ENCODE data around the gene HDGF. TPM values are rescaled to one million over a fixed set of nuclear protein-coding genes. Genes with fewer than 3 reads are reported as not detected.
"Not testable (repeated sequence)": the region's sequence is repeated elsewhere in the genome, so short reads cannot be mapped to it uniquely, and the experiment has no call there.

The HDGF gene
- total RNA-seq, 1 experiment from 2014 or later = 191 TPM

DNA sequence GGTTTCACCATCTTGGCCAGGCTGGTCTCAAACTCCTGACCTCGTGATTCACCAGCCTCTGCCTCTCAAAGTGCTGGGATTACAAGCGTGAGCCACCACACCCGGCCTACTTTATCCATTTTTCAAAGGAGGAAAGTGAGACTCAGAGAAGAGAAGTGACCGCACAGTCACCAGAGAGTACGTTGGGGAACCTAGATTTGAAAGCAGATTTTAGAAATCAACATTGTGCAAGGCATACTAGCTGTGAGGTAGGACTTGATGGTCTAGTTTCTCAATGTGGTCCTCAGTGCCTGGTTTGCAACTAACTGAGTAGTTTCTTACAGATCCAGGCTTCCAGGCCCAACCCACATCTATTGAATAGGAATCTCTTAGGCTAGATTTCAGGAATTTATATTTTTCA, 14.2 kb upstream of the HDGF start:
- no peaks in the 10 kb centered on the region for H3K27me3 ChIP-seq (ENCODE audit: low read length)
- peak overlapping the region; percentile 40; the same call in 1 of the 2 replicates for H3K27ac ChIP-seq (ENCODE audit: low read length)
- H3K9ac ChIP-seq (ENCODE audit: low read length) = peak overlapping the region; percentile 87
- peaks cover 24% of the 10 kb centered on the region for H3K4me1 ChIP-seq (ENCODE audit: low read length)
- H3K9me3 ChIP-seq (ENCODE audit: low read length) = no peaks in the 10 kb centered on the region
- DNase-seq = no peak
- peak overlapping the region; percentile 86 for H3K4me3 ChIP-seq (ENCODE audit: low read length)
- peaks cover 3% of the 10 kb centered on the region; the same call in 1 of the 2 replicates for H3K36me3 ChIP-seq (ENCODE audit: insufficient read depth, low read length)
- H4K20me1 ChIP-seq (ENCODE audit: insufficient read depth, low read depth, low read length) = peaks cover 7% of the 10 kb centered on the region; the same call in 1 of the 2 replicates
- H2AFZ ChIP-seq (ENCODE audit: low read length) = peak overlapping the region; percentile 51
- peak overlapping the region; percentile 92 for H3K4me2 ChIP-seq (ENCODE audit: low read depth, low read length, poor library complexity, severe bottlenecking)
- H3K79me2 ChIP-seq (ENCODE audit: low read length) = peaks cover 47% of the 10 kb centered on the region
- H3K9me2 ChIP-seq (replicated peaks; ENCODE audit: insufficient read depth, low read length) = no peaks in the 10 kb centered on the region

- H3K36me3 ChIP-seq (ENCODE audit: insufficient read depth, low read length); H3K4me3 ChIP-seq (ENCODE audit: low read length); H3K4me2 ChIP-seq (ENCODE audit: low read depth, low read length, poor library complexity, severe bottlenecking); H2AFZ ChIP-seq (ENCODE audit: low read length); H3K9ac ChIP-seq (ENCODE audit: low read length); H3K9me2 ChIP-seq (replicated peaks; ENCODE audit: insufficient read depth, low read length); DNase-seq; H3K27ac ChIP-seq (ENCODE audit: low read length); H3K27me3 ChIP-seq (ENCODE audit: low read length); H3K9me3 ChIP-seq (ENCODE audit: low read length); H4K20me1 ChIP-seq (ENCODE audit: insufficient read depth, low read depth, low read length): not testable (repeated sequence)
- Histone ChIP-seq H3K4me1 (ENCODE audit: low read length) (peaks cover 21% of the 10 kb centered on the region), H3K79me2 (ENCODE audit: low read length) (peaks cover 41% of the 10 kb centered on the region)
These were observed 13.7 kb upstream of the HDGF start for GRCh38 chr1:156765136-156765535.

GRCh38 chr1:156760796-156761104, 9.3 kb upstream of the HDGF start:
- no peak for DNase-seq
- Histone ChIP-seq H3K9me3 (ENCODE audit: low read length) (no peaks in the 10 kb centered on the region), H3K27me3 (ENCODE audit: low read length) (no peaks in the 10 kb centered on the region), H3K9ac (ENCODE audit: low read length) (no peak overlapping the region), H3K9me2 (replicated peaks; ENCODE audit: insufficient read depth, low read length) (no peaks in the 10 kb centered on the region), H3K4me1 (ENCODE audit: low read length) (peaks cover 3% of the 10 kb centered on the region), H3K27ac (ENCODE audit: low read length) (no peak overlapping the region), H3K4me2 (ENCODE audit: low read depth, low read length, poor library complexity, severe bottlenecking) (no peak overlapping the region), H3K4me3 (ENCODE audit: low read length) (no peak overlapping the region), H3K79me2 (ENCODE audit: low read length) (peaks cover 3% of the 10 kb centered on the region), H3K36me3 (ENCODE audit: insufficient read depth, low read length) (no peaks in the 10 kb centered on the region), H4K20me1 (ENCODE audit: insufficient read depth, low read depth, low read length) (no peaks in the 10 kb centered on the region), H2AFZ (ENCODE audit: low read length) (no peak overlapping the region)

- Histone ChIP-seq H3K36me3 (ENCODE audit: insufficient read depth, low read length) (no peaks in the 10 kb centered on the region), H2AFZ (ENCODE audit: low read length) (no peak overlapping the region), H4K20me1 (ENCODE audit: insufficient read depth, low read depth, low read length) (no peaks in the 10 kb centered on the region), H3K9ac (ENCODE audit: low read length) (no peak overlapping the region), H3K4me3 (ENCODE audit: low read length) (no peak overlapping the region), H3K4me2 (ENCODE audit: low read depth, low read length, poor library complexity, severe bottlenecking) (no peak overlapping the region), H3K79me2 (ENCODE audit: low read length) (no peaks in the 10 kb centered on the region), H3K9me3 (ENCODE audit: low read length) (no peaks in the 10 kb centered on the region), H3K4me1 (ENCODE audit: low read length) (peaks cover 4% of the 10 kb centered on the region), H3K9me2 (replicated peaks; ENCODE audit: insufficient read depth, low read length) (no peaks in the 10 kb centered on the region), H3K27ac (ENCODE audit: low read length) (no peak overlapping the region), H3K27me3 (ENCODE audit: low read length) (no peaks in the 10 kb centered on the region)
- DNase-seq = peak; percentile 21
These were observed 8.8 kb upstream of the HDGF start for GRCh38 chr1:156760092-156760795.

GRCh38 chr1:156757572-156758253, 6.2 kb upstream of the HDGF start:
- peaks cover 14% of the 10 kb centered on the region for H3K4me1 ChIP-seq (ENCODE audit: low read length)
- H2AFZ ChIP-seq (ENCODE audit: low read length); H3K36me3 ChIP-seq (ENCODE audit: insufficient read depth, low read length); H3K27me3 ChIP-seq (ENCODE audit: low read length); DNase-seq; H3K4me2 ChIP-seq (ENCODE audit: low read depth, low read length, poor library complexity, severe bottlenecking); H3K9me3 ChIP-seq (ENCODE audit: low read length); H3K27ac ChIP-seq (ENCODE audit: low read length); H4K20me1 ChIP-seq (ENCODE audit: insufficient read depth, low read depth, low read length); H3K79me2 ChIP-seq (ENCODE audit: low read length); H3K4me3 ChIP-seq (ENCODE audit: low read length); H3K9me2 ChIP-seq (replicated peaks; ENCODE audit: insufficient read depth, low read length); H3K9ac ChIP-seq (ENCODE audit: low read length): not testable (repeated sequence)

DNA sequence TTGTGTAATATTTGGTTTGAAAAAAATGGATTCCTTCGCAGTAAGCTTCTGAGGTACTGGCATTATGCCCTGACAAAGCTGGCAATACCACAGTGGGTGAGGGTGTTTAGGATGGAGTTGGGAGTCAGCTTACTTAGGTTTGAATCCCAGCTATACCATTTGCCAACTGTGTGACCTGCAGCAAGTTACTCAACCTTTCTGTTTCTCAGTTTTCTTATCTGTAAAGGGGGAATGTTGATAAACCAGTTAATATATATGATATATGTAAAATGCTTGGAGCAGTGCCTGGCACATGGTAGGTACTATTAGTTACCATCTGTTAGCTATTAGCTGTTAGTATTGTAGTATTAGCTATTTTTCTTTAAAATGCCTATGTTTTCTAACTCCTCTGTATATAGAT, 4.9 kb upstream of the HDGF start:
- Histone ChIP-seq H3K79me2 (ENCODE audit: low read length) (peaks cover 15% of the 10 kb centered on the region), H3K27me3 (ENCODE audit: low read length) (no peaks in the 10 kb centered on the region), H3K36me3 (ENCODE audit: insufficient read depth, low read length) (no peaks in the 10 kb centered on the region), H4K20me1 (ENCODE audit: insufficient read depth, low read depth, low read length) (no peaks in the 10 kb centered on the region), H3K4me1 (ENCODE audit: low read length) (peaks cover 19% of the 10 kb centered on the region), H2AFZ (ENCODE audit: low read length) (no peak overlapping the region), H3K9ac (ENCODE audit: low read length) (no peak overlapping the region), H3K4me3 (ENCODE audit: low read length) (no peak overlapping the region), H3K27ac (ENCODE audit: low read length) (no peak overlapping the region), H3K4me2 (ENCODE audit: low read depth, low read length, poor library complexity, severe bottlenecking) (no peak overlapping the region), H3K9me3 (ENCODE audit: low read length) (no peaks in the 10 kb centered on the region), H3K9me2 (replicated peaks; ENCODE audit: insufficient read depth, low read length) (no peaks in the 10 kb centered on the region)
- DNase-seq = no peak

GRCh38 chr1:156755527-156755950, 4.1 kb upstream of the HDGF start:
- H3K4me1 ChIP-seq (ENCODE audit: low read length) = peaks cover 19% of the 10 kb centered on the region
- H3K9me2 ChIP-seq (replicated peaks; ENCODE audit: insufficient read depth, low read length) = no peaks in the 10 kb centered on the region
- H3K4me3 ChIP-seq (ENCODE audit: low read length) = no peak overlapping the region
- H3K9ac ChIP-seq (ENCODE audit: low read length) = no peak overlapping the region
- H3K27me3 ChIP-seq (ENCODE audit: low read length) = no peaks in the 10 kb centered on the region
- no peaks in the 10 kb centered on the region for H3K9me3 ChIP-seq (ENCODE audit: low read length)
- no peak overlapping the region for H2AFZ ChIP-seq (ENCODE audit: low read length)
- peaks cover 23% of the 10 kb centered on the region for H3K79me2 ChIP-seq (ENCODE audit: low read length)
- no peak for DNase-seq
- no peak overlapping the region for H3K27ac ChIP-seq (ENCODE audit: low read length)
- no peak overlapping the region for H3K4me2 ChIP-seq (ENCODE audit: low read depth, low read length, poor library complexity, severe bottlenecking)
- no peaks in the 10 kb centered on the region for H3K36me3 ChIP-seq (ENCODE audit: insufficient read depth, low read length)
- H4K20me1 ChIP-seq (ENCODE audit: insufficient read depth, low read depth, low read length) = no peaks in the 10 kb centered on the region

- Histone ChIP-seq H3K9me2 (replicated peaks; ENCODE audit: insufficient read depth, low read length) (no peaks in the 10 kb centered on the region), H3K4me3 (ENCODE audit: low read length) (no peak overlapping the region), H2AFZ (ENCODE audit: low read length) (no peak overlapping the region), H3K27ac (ENCODE audit: low read length) (no peak overlapping the region), H3K9ac (ENCODE audit: low read length) (no peak overlapping the region), H3K27me3 (ENCODE audit: low read length) (no peaks in the 10 kb centered on the region), H3K9me3 (ENCODE audit: low read length) (no peaks in the 10 kb centered on the region), H4K20me1 (ENCODE audit: insufficient read depth, low read depth, low read length) (no peaks in the 10 kb centered on the region), H3K36me3 (ENCODE audit: insufficient read depth, low read length) (no peaks in the 10 kb centered on the region), H3K79me2 (ENCODE audit: low read length) (peaks cover 36% of the 10 kb centered on the region), H3K4me2 (ENCODE audit: low read depth, low read length, poor library complexity, severe bottlenecking) (no peak overlapping the region), H3K4me1 (ENCODE audit: low read length) (peaks cover 24% of the 10 kb centered on the region)
- DNase-seq = no peak
These were observed 2.7 kb upstream of the HDGF start for GRCh38 chr1:156754219-156754618.

All from Karpas-422 (cell line).